HepG2 (cell line): Measurements from ENCODE around the gene TMEM151A. TPM values are rescaled to one million over a fixed set of nuclear protein-coding genes. Genes with fewer than 3 reads are reported as not detected.

Experiments used
- ERF ChIP-seq: IDR thresholded peaks from 2 replicates; pipeline ENCODE4 v1.6.1; 2018; ENCODE audit warnings: missing biosample characterization, missing genetic modification reagents
- EZH2 ChIP-seq: conservative IDR thresholded peaks from 2 replicates; pipeline ENCODE4 v1.6.1; 2012; ENCODE audit warnings: mild to moderate bottlenecking, low read depth, low read length, moderate library complexity
- HNF4A ChIP-seq: sonication (generic); formaldehyde crosslinking; IDR thresholded peaks from 2 replicates; pipeline ENCODE4 v1.4.0; 2020; ENCODE audit warnings: missing genetic modification reagents
- HOXA9 ChIP-seq: sonication (generic); formaldehyde crosslinking; IDR thresholded peaks from 2 replicates; pipeline ENCODE4 v1.8.1; 2022; ENCODE audit warnings: missing genetic modification reagents, mild to moderate bottlenecking, moderate library complexity, borderline replicate concordance
- IRF2 ChIP-seq: IDR thresholded peaks from 2 replicates; pipeline ENCODE4 v1.6.1; 2018; ENCODE audit warnings: missing genetic modification reagents, missing compliant biosample characterization
- KMT2A ChIP-seq: sonication (generic); formaldehyde crosslinking; IDR thresholded peaks from 2 replicates; pipeline ENCODE4 v1.4.0; 2020; ENCODE audit warnings: missing genetic modification reagents
- SNAI1 ChIP-seq: sonication (generic); formaldehyde crosslinking; IDR thresholded peaks from 2 replicates; pipeline ENCODE4 v1.5.0; 2020; ENCODE audit warnings: mild to moderate bottlenecking, missing genetic modification reagents, borderline replicate concordance
- TRIM24 ChIP-seq: sonication (generic); formaldehyde crosslinking; IDR thresholded peaks from 2 replicates; pipeline ENCODE4 v1.8.0; 2022; ENCODE audit warnings: mild to moderate bottlenecking, missing genetic modification reagents
- ZBTB42 ChIP-seq: sonication (generic); formaldehyde crosslinking; IDR thresholded peaks from 2 replicates; pipeline ENCODE4 v1.5.0; 2020; ENCODE audit warnings: mild to moderate bottlenecking, missing genetic modification reagents
- ZFP90 ChIP-seq: sonication (generic); formaldehyde crosslinking; IDR thresholded peaks from 2 replicates; pipeline ENCODE4 v1.8.0; 2022; ENCODE audit warnings: missing genetic modification reagents, mild to moderate bottlenecking, inconsistent platforms, borderline replicate concordance
- ZKSCAN5 ChIP-seq: sonication (generic); formaldehyde crosslinking; IDR thresholded peaks from 2 replicates; pipeline ENCODE4 v1.5.1; 2020; ENCODE audit warnings: mild to moderate bottlenecking, missing genetic modification reagents
- ZNF441 ChIP-seq: sonication (generic); formaldehyde crosslinking; IDR thresholded peaks from 2 replicates; pipeline ENCODE4 v1.7.0; 2021; ENCODE audit warnings: missing genetic modification reagents, borderline replicate concordance
- ZNF446 ChIP-seq: sonication (generic); formaldehyde crosslinking; IDR thresholded peaks from 2 replicates; pipeline ENCODE4 v1.5.0; 2020; ENCODE audit warnings: mild to moderate bottlenecking, missing genetic modification reagents
- ZNF546 ChIP-seq: sonication (generic); formaldehyde crosslinking; conservative IDR thresholded peaks from 2 replicates; pipeline ENCODE4 v1.8.1; 2023; ENCODE audit warnings: mild to moderate bottlenecking, missing genetic modification reagents
- ZNF549 ChIP-seq: sonication (generic); formaldehyde crosslinking; IDR thresholded peaks from 2 replicates; pipeline ENCODE4 v1.5.0; 2020; ENCODE audit warnings: missing genetic modification reagents
- ZNF564 ChIP-seq: sonication (generic); formaldehyde crosslinking; IDR thresholded peaks from 2 replicates; pipeline ENCODE4 v1.8.1; 2023; ENCODE audit warnings: mild to moderate bottlenecking, missing genetic modification reagents
- ZNF589 ChIP-seq: sonication (generic); formaldehyde crosslinking; conservative IDR thresholded peaks from 2 replicates; pipeline ENCODE4 v1.8.0; 2022; ENCODE audit warnings: mild to moderate bottlenecking, moderate library complexity, missing genetic modification reagents
- ZNF749 ChIP-seq: sonication (generic); formaldehyde crosslinking; IDR thresholded peaks from 2 replicates; pipeline ENCODE4 v1.8.0; 2022; ENCODE audit warnings: mild to moderate bottlenecking, missing genetic modification reagents, moderate library complexity, borderline replicate concordance
- ZNF879 ChIP-seq: sonication (generic); formaldehyde crosslinking; IDR thresholded peaks from 2 replicates; pipeline ENCODE4 v1.8.1; 2023; ENCODE audit warnings: missing genetic modification reagents
- polyA plus RNA-seq, 8 experiments: library from polyadenylated mRNA; depleted of rRNA in 3 of 8; stranded (reverse) in 7 of 8; unstranded in 1 of 8; fragments of >200 nt; fragmentation: Illumina TruSeq in 4 of 8; extraction: Trizol in 4 of 8; gene quantifications; 2 replicates each; pipeline versions ENCODE4 v1.2.1 to v1.2.3, GENCODE V29; 2011 to 2016; ENCODE audit warnings: low read depth in 4 of 8, missing spikeins in 1 of 8, mixed read lengths in 1 of 8; ENCODE audit not compliant: insufficient read depth in 1 of 8
- total RNA-seq, 5 experiments: library from RNA; depleted of rRNA; stranded (reverse); fragments of >200 nt; fragmentation: Illumina TruSeq; extraction: Trizol; gene quantifications; 2 replicates each; pipeline ENCODE4 v1.2.3, GENCODE V29; 2016; ENCODE audit warnings: low read depth in 1 of 5
- TF ChIP-seq, protein P1 (sequence below): sonication (generic); formaldehyde crosslinking; IDR thresholded peaks from 2 replicates; pipeline ENCODE4 v1.5.1; 2020; ENCODE audit warnings: missing genetic modification reagents, mild to moderate bottlenecking, borderline replicate concordance
- TF ChIP-seq, protein P2 (sequence below): sonication (generic); formaldehyde crosslinking; IDR thresholded peaks from 2 replicates; pipeline ENCODE4 v1.5.0; 2020; ENCODE audit warnings: missing genetic modification reagents
- TF ChIP-seq, protein P3 (sequence below): sonication (generic); formaldehyde crosslinking; IDR thresholded peaks from 2 replicates; pipeline ENCODE4 v1.4.0; 2020; ENCODE audit warnings: missing genetic modification reagents
- TF ChIP-seq, protein P4 (sequence below): sonication (generic); formaldehyde crosslinking; IDR thresholded peaks from 2 replicates; pipeline ENCODE4 v1.5.0; 2020; ENCODE audit warnings: missing genetic modification reagents
- TF ChIP-seq, protein P5 (sequence below): sonication (generic); formaldehyde crosslinking; IDR thresholded peaks from 2 replicates; pipeline ENCODE4 v1.4.0; 2020; ENCODE audit warnings: missing genetic modification reagents, low read depth, mild to moderate bottlenecking, borderline replicate concordance

The TMEM151A gene
- total and polyA plus RNA-seq, 2 of the 13 experiments (the other 11 are each of a cell fraction or from before 2014, with no cell fraction given): 0.18 to 0.33 TPM

DNA sequence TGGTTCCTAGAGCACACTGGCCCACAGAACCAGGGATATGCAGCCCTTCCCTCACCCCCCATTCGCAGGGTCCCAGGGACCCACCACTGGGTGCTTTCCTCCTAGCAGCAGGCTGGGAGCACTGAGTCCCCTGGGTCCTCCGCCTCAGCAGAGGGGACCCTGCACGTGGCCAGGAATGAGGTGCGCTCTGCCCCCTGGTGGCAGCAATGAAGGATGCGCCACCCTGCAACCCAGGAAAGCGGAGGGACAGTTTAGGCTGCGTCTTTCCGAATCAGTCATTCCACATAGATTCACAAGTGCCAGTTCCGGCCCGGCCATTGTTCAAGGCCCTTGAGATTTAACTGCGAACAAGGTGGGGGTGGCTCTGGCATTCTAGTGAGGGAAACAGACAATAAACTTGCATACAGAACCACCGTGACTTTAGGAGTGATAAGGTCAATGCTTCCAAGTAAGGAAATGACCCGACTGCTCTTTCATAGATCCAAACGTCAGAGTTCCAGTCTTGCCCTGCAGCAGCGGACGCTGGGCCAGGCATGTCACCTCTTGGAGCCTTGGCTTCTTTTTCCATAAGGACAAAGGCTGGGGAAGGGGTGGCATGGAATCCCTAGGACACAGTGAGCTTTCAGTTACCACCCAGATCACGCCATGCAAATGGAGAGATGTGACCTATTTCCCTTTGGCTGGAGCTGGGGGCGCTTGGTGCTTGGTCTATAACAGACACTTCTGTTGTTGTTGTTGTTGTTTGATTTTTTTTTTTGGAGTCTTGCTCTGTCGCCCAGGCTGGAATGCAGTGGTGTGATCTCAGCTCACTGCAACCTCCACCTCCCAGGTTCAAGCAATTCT, 36.8 kb downstream of the TMEM151A start (continued):
- TF ChIP-seq, protein P1, sequence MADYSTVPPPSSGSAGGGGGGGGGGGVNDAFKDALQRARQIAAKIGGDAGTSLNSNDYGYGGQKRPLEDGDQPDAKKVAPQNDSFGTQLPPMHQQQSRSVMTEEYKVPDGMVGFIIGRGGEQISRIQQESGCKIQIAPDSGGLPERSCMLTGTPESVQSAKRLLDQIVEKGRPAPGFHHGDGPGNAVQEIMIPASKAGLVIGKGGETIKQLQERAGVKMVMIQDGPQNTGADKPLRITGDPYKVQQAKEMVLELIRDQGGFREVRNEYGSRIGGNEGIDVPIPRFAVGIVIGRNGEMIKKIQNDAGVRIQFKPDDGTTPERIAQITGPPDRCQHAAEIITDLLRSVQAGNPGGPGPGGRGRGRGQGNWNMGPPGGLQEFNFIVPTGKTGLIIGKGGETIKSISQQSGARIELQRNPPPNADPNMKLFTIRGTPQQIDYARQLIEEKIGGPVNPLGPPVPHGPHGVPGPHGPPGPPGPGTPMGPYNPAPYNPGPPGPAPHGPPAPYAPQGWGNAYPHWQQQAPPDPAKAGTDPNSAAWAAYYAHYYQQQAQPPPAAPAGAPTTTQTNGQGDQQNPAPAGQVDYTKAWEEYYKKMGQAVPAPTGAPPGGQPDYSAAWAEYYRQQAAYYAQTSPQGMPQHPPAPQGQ (CRISPR knock-in tag): no peak
- TF ChIP-seq, protein P2, sequence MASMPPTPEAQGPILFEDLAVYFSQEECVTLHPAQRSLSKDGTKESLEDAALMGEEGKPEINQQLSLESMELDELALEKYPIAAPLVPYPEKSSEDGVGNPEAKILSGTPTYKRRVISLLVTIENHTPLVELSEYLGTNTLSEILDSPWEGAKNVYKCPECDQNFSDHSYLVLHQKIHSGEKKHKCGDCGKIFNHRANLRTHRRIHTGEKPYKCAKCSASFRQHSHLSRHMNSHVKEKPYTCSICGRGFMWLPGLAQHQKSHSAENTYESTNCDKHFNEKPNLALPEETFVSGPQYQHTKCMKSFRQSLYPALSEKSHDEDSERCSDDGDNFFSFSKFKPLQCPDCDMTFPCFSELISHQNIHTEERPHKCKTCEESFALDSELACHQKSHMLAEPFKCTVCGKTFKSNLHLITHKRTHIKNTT: no peak
- TF ChIP-seq ZNF879 (CRISPR knock-in tag): no peak
- TF ChIP-seq SNAI1: no peak
- 0 out of 2 replicates have a peak, but pooled peaks have one; percentile 68 for TF ChIP-seq ZNF589
- peak; percentile 87 for TF ChIP-seq ERF (CRISPR knock-in tag)
- no peak for TF ChIP-seq ZKSCAN5 (CRISPR knock-in tag)
- TF ChIP-seq ZNF546 (CRISPR knock-in tag): 0 out of 2 replicates have a peak, but pooled peaks have one; percentile 73
- no peak for TF ChIP-seq KMT2A (CRISPR knock-in tag)
- no peak for TF ChIP-seq ZNF446 (CRISPR knock-in tag)
- no peak for TF ChIP-seq ZNF441
- no peak for TF ChIP-seq EZH2
- 0 out of 2 replicates have a peak, but pooled peaks have one; percentile 61 for TF ChIP-seq ZBTB42 (CRISPR knock-in tag)
- TF ChIP-seq TRIM24: no peak
- peak; percentile 51; the same call in 1 of the 2 replicates for TF ChIP-seq ZNF564
- TF ChIP-seq HNF4A (CRISPR knock-in tag): peak; percentile 56
- peak; percentile 77; the same call in 1 of the 2 replicates for TF ChIP-seq ZFP90 (CRISPR knock-in tag)
- TF ChIP-seq ZNF549 (CRISPR knock-in tag): no peak
- TF ChIP-seq, protein P3, sequence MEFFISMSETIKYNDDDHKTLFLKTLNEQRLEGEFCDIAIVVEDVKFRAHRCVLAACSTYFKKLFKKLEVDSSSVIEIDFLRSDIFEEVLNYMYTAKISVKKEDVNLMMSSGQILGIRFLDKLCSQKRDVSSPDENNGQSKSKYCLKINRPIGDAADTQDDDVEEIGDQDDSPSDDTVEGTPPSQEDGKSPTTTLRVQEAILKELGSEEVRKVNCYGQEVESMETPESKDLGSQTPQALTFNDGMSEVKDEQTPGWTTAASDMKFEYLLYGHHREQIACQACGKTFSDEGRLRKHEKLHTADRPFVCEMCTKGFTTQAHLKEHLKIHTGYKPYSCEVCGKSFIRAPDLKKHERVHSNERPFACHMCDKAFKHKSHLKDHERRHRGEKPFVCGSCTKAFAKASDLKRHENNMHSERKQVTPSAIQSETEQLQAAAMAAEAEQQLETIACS (CRISPR knock-in tag): no peak
- no peak for TF ChIP-seq ZNF749 (CRISPR knock-in tag)
- TF ChIP-seq IRF2 (CRISPR knock-in tag): peak; percentile 81; the same call in 1 of the 2 replicates
- TF ChIP-seq, protein P4, sequence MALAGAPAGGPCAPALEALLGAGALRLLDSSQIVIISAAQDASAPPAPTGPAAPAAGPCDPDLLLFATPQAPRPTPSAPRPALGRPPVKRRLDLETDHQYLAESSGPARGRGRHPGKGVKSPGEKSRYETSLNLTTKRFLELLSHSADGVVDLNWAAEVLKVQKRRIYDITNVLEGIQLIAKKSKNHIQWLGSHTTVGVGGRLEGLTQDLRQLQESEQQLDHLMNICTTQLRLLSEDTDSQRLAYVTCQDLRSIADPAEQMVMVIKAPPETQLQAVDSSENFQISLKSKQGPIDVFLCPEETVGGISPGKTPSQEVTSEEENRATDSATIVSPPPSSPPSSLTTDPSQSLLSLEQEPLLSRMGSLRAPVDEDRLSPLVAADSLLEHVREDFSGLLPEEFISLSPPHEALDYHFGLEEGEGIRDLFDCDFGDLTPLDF (CRISPR knock-in tag): no peak
- TF ChIP-seq HOXA9 (CRISPR knock-in tag): peak; percentile 68; the same call in 1 of the 2 replicates
- TF ChIP-seq, protein P5, sequence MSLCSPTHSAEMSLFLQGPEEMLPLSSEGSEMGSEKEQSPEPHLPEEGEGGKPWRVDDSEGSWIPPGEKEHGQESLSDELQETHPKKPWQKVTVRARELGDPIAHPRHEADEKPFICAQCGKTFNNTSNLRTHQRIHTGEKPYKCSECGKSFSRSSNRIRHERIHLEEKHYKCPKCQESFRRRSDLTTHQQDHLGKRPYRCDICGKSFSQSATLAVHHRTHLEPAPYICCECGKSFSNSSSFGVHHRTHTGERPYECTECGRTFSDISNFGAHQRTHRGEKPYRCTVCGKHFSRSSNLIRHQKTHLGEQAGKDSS: peak; percentile 74; the same call in 1 of the 2 replicates
